SK-N-SH (cell line): ENCODE data around the gene RALA. TPM values are rescaled to one million over a fixed set of nuclear protein-coding genes. Genes with fewer than 3 reads are reported as not detected.

Source experiments
- CTCF ChIA-PET: fragments of 300-600, 350-600 bp; formaldehyde crosslinking; extraction: SDS; loops from one replicate; lab custom pipeline; 2021; lab: Yijun Ruan, JAX
- POLR2A ChIA-PET: fragments of 350-600 bp; sonication (Branson Sonifier 250); formaldehyde crosslinking; extraction: SDS; loops from one replicate; lab custom pipeline; 2020; ENCODE audit warnings: antibody characterized with exemption, inconsistent platforms; lab: Yijun Ruan, JAX
- DNase-seq: peaks from one replicate; pipeline ENCODE4 v3.0.0; 2012
- H2AFZ ChIP-seq: fragments of 200-600 bp; sonication (generic); 2 replicates; pipeline ENCODE4 v1.8.1; 2016; ENCODE audit warnings: antibody characterized with exemption, mild to moderate bottlenecking, low read depth
- H3F3A ChIP-seq: fragments of 200-600 bp; sonication (generic); replicated peaks from 2 replicates; pipeline ENCODE3; 2016; ENCODE audit warnings: antibody characterized with exemption, mild to moderate bottlenecking; ENCODE audit not compliant: insufficient read depth
- H3K27ac ChIP-seq, 2 experiments: fragments of 200-500 bp in 1 of 2; fragments of 200-600 bp in 1 of 2; sonication (Bioruptor generic) in 1 of 2; sonication (generic), shearing (Covaris generic) in 1 of 2; 2 replicates each; pipeline versions ENCODE4 v1.5.1 to v1.6.1; 2014 to 2016; ENCODE audit warnings: low read depth in 2 of 2, inconsistent platforms in 1 of 2, low read length in 1 of 2, mild to moderate bottlenecking in 1 of 2, mixed read lengths in 1 of 2
- H3K27me3 ChIP-seq: fragments of 200-600 bp; sonication (generic), shearing (Covaris generic); 2 replicates; pipeline ENCODE4 v1.6.1; 2016; ENCODE audit warnings: mixed run types; ENCODE audit not compliant: insufficient read depth
- H3K36me3 ChIP-seq, 2 experiments: fragments of 200-500 bp in 1 of 2; fragments of 200-600 bp in 1 of 2; sonication (Bioruptor generic) in 1 of 2; sonication (generic) in 1 of 2; replicated peaks in 1 of 2; 2 replicates each; pipeline versions ENCODE3 to v1.5.1; 2014 to 2016; ENCODE audit warnings: low read length in 1 of 2, mild to moderate bottlenecking in 1 of 2; ENCODE audit not compliant: insufficient read depth in 2 of 2, control insufficient read depth in 1 of 2
- H3K4me1 ChIP-seq, 2 experiments: fragments of 200-500 bp in 1 of 2; fragments of 200-600 bp in 1 of 2; sonication (Bioruptor generic) in 1 of 2; sonication (generic), shearing (Covaris generic) in 1 of 2; 2 replicates each; pipeline versions ENCODE4 v1.5.1 to v1.6.1; 2014 to 2016; ENCODE audit warnings: low read depth in 1 of 2, low read length in 1 of 2, mixed run types in 1 of 2; ENCODE audit not compliant: insufficient read depth in 2 of 2, control insufficient read depth in 1 of 2
- H3K4me2 ChIP-seq: fragments of 200-600 bp; sonication (generic), shearing (Covaris generic); 2 replicates; pipeline ENCODE4 v1.6.1; 2017; ENCODE audit warnings: mixed run types
- H3K4me3 ChIP-seq, 2 experiments: fragments of 200-500 bp in 1 of 2; fragments of 200-600 bp in 1 of 2; sonication (Bioruptor generic) in 1 of 2; sonication (generic), shearing (Covaris generic) in 1 of 2; 2 replicates each; pipeline versions ENCODE4 v1.5.1 to v1.8.1; 2014 to 2016; ENCODE audit warnings: low read depth in 2 of 2, inconsistent platforms in 1 of 2, low read length in 1 of 2, mild to moderate bottlenecking in 1 of 2, mixed read lengths in 1 of 2, moderate library complexity in 1 of 2
- H3K79me2 ChIP-seq: fragments of 200-600 bp; sonication (generic); 2 replicates; pipeline ENCODE4 v1.8.1; 2017; ENCODE audit warnings: mild to moderate bottlenecking; ENCODE audit not compliant: insufficient read depth
- H3K9ac ChIP-seq: fragments of 200-600 bp; sonication (generic); 2 replicates; pipeline ENCODE4 v1.6.1; 2017; ENCODE audit warnings: mixed run types
- H3K9me2 ChIP-seq: fragments of 200-600 bp; sonication (generic); 2 replicates; pipeline ENCODE4 v1.6.1; 2017; ENCODE audit warnings: mixed run types
- H3K9me3 ChIP-seq: fragments of 200-600 bp; sonication (generic); 2 replicates; pipeline ENCODE4 v1.6.1; 2017; ENCODE audit warnings: mixed run types, mild to moderate bottlenecking, moderate library complexity
- H4K20me1 ChIP-seq: fragments of 200-600 bp; sonication (generic); 2 replicates; pipeline ENCODE4 v1.6.1; 2017; ENCODE audit warnings: mild to moderate bottlenecking, mixed run types; ENCODE audit not compliant: insufficient read depth
- EZH2phosphoT487 ChIP-seq: fragments of 200-600 bp; sonication (generic); IDR thresholded peaks from 2 replicates; pipeline ENCODE4 v1.6.1; 2017; ENCODE audit warnings: low read depth, mixed run types, mild to moderate bottlenecking, antibody characterized with exemption, moderate library complexity, borderline replicate concordance
- FOXJ3 ChIP-seq: sonication (generic); formaldehyde crosslinking; IDR thresholded peaks from 2 replicates; pipeline ENCODE4 v1.5.1; 2020; ENCODE audit warnings: mild to moderate bottlenecking, missing genetic modification reagents
- FOXM1 ChIP-seq: IDR thresholded peaks from 2 replicates; pipeline ENCODE4 v1.4.0; 2012; ENCODE audit warnings: low read depth, mild to moderate bottlenecking
- GABPA ChIP-seq: IDR thresholded peaks from 2 replicates; pipeline ENCODE4 v1.4.0; 2012; ENCODE audit warnings: low read depth, mild to moderate bottlenecking
- MEF2A ChIP-seq: IDR thresholded peaks from 2 replicates; pipeline ENCODE4 v1.4.0; 2012; ENCODE audit warnings: low read depth, borderline replicate concordance
- NRF1 ChIP-seq: IDR thresholded peaks from 2 replicates; pipeline ENCODE4 v1.6.1; 2012; ENCODE audit warnings: low read depth, mild to moderate bottlenecking, low read length
- RAD21 ChIP-seq: IDR thresholded peaks from 2 replicates; pipeline ENCODE4 v1.6.1; 2012; ENCODE audit warnings: mild to moderate bottlenecking, low read length
- RCOR1 ChIP-seq: fragments of 150-350 bp; IDR thresholded peaks from 2 replicates; pipeline ENCODE4 v1.6.1; 2017; ENCODE audit warnings: antibody characterized with exemption, low read length
- SMC3 ChIP-seq: IDR thresholded peaks from 2 replicates; pipeline ENCODE4 v1.6.1; 2012; ENCODE audit warnings: low read depth, low read length, improper control_type of control experiment
- TAF1 ChIP-seq: IDR thresholded peaks from 2 replicates; pipeline ENCODE4 v1.6.1; 2012; ENCODE audit warnings: low read depth, mild to moderate bottlenecking, low read length, moderate library complexity, borderline replicate concordance
- TCF12 ChIP-seq: IDR thresholded peaks from 2 replicates; pipeline ENCODE4 v1.4.0; 2012
- YY1 ChIP-seq: IDR thresholded peaks from 2 replicates; pipeline ENCODE4 v1.4.0; 2012; ENCODE audit warnings: low read depth, mild to moderate bottlenecking
- WGBS: methylation state at CpG from one replicate; pipeline ENCODE4 v1.1.6; 2017; ENCODE audit warnings: low lambda C conversion rate; 5-methylcytosine and 5-hydroxymethylcytosine counted together
- polyA plus RNA-seq, 3 experiments: library from polyadenylated mRNA; depleted of rRNA; stranded (reverse); fragments of >200 nt; gene quantifications; 2 replicates each; pipeline ENCODE4 v1.2.3, GENCODE V29; 2012
- TF ChIP-seq, protein P1 (sequence below): fragments of 150-350 bp; IDR thresholded peaks from 2 replicates; pipeline ENCODE4 v1.6.1; 2017; ENCODE audit warnings: antibody characterized with exemption, low read length, low read depth, borderline replicate concordance
- TF ChIP-seq, protein P2 (sequence below): IDR thresholded peaks from 2 replicates; pipeline ENCODE4 v1.4.0; 2012; ENCODE audit warnings: low read depth
- TF ChIP-seq, protein P3 (sequence below): IDR thresholded peaks from 2 replicates; pipeline ENCODE4; 2012
- TF ChIP-seq, protein P4 (sequence below): fragments of 150-350 bp; IDR thresholded peaks from 2 replicates; pipeline ENCODE4 v1.6.1; 2016; ENCODE audit warnings: mild to moderate bottlenecking, low read depth, low read length
- TF ChIP-seq, protein P5 (sequence below): IDR thresholded peaks from 2 replicates; pipeline ENCODE4 v1.4.0; 2012; ENCODE audit warnings: low read depth, borderline replicate concordance

RALA gene
- polyA plus RNA-seq, 1 of the 3 experiments (the other 2 are of a cell fraction), result 29.0 TPM

DNA sequence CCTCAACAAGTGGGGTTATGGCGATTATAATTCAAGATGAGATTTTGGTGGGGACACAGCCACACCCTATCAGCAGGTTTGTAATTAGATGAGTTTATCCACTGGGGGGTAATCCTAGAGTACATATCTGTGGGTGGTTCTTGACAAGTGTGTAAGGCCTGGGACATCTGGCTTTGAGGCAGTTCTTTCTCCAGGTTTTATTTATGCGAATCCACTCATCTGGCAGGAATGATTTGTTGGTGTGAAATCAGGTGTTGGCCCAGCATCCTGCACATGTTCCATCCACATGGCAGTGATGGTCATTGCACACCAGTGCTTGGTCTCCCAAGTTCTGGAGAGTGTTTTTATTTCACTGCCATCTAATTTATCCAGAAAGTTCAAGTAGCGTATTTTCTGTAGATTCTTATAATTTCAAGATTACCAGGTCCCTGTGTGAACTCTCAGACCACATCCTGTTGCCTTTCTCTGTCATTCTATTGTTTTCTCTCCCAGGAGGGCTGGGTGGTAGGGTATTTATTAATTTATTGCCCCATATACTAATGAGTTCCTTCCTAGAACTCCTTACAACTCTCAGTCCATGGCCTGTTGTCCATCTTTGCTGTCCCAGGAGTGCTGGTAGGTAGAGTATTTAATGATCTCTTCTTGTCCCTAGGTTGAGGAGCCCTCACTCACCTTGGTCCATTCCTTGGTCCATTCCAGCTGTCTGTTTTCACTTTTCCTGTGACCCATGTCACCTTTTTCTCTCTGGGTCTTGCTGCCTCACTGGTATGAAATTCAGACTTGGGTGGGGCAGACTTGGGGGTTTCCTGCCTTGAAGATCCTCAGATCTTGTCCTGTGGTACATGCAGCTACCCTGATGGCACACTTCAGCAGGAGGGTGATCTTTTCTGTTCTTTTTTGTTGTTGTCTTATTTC lies 10.4 kb downstream of the RALA start:
- Histone ChIP-seq H3K4me1 (no peaks in the 10 kb centered on the region; a peak in 1 of 4 replicates), H2AFZ (no peak overlapping the region), H3K9me2 (no peaks in the 10 kb centered on the region), H3K9me3 (no peaks in the 10 kb centered on the region), H3K4me2 (no peak overlapping the region), H3K9ac (no peak overlapping the region), H4K20me1 (peaks cover 69% of the 10 kb centered on the region), H3K4me3 (no peak overlapping the region), H3K27me3 (no peaks in the 10 kb centered on the region), H3K79me2 (peaks cover 100% of the 10 kb centered on the region), H3F3A (peaks cover 9% of the 10 kb centered on the region), H3K27ac (no peak overlapping the region), H3K36me3 (peaks cover 12 to 73% of the 10 kb centered on the region in 2 experiments)
- WGBS, result 95% methylated on average over 3 of the region's 3 CpGs
- DNase-seq, result no peak
- POLR2A ChIA-PET, result interaction anchor here (0.9 kb wide), 1 partner anchor 11 kb away, joined by 5 read pairs; the partner anchor contains the start of gene RALA
- CTCF ChIA-PET, result interaction anchor here (0.7 kb wide), 1 partner anchor 1680 kb away, joined by 3 read pairs; no protein-coding TSS in a partner anchor
- TF ChIP-seq RCOR1, result no peak
- TF ChIP-seq, protein P1, sequence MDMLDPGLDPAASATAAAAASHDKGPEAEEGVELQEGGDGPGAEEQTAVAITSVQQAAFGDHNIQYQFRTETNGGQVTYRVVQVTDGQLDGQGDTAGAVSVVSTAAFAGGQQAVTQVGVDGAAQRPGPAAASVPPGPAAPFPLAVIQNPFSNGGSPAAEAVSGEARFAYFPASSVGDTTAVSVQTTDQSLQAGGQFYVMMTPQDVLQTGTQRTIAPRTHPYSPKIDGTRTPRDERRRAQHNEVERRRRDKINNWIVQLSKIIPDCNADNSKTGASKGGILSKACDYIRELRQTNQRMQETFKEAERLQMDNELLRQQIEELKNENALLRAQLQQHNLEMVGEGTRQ, result no peak
- TF ChIP-seq, protein P2, sequence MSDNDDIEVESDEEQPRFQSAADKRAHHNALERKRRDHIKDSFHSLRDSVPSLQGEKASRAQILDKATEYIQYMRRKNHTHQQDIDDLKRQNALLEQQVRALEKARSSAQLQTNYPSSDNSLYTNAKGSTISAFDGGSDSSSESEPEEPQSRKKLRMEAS, result no peak
- TF ChIP-seq YY1, result no peak
- no peak for TF ChIP-seq TCF12
- TF ChIP-seq, protein P3, sequence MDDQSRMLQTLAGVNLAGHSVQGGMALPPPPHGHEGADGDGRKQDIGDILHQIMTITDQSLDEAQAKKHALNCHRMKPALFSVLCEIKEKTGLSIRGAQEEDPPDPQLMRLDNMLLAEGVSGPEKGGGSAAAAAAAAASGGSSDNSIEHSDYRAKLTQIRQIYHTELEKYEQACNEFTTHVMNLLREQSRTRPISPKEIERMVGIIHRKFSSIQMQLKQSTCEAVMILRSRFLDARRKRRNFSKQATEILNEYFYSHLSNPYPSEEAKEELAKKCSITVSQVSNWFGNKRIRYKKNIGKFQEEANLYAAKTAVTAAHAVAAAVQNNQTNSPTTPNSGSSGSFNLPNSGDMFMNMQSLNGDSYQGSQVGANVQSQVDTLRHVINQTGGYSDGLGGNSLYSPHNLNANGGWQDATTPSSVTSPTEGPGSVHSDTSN, result no peak
- TF ChIP-seq RAD21, result no peak
- no peak for TF ChIP-seq FOXJ3 (CRISPR knock-in tag)
- no peak for TF ChIP-seq TAF1
- TF ChIP-seq, protein P4, sequence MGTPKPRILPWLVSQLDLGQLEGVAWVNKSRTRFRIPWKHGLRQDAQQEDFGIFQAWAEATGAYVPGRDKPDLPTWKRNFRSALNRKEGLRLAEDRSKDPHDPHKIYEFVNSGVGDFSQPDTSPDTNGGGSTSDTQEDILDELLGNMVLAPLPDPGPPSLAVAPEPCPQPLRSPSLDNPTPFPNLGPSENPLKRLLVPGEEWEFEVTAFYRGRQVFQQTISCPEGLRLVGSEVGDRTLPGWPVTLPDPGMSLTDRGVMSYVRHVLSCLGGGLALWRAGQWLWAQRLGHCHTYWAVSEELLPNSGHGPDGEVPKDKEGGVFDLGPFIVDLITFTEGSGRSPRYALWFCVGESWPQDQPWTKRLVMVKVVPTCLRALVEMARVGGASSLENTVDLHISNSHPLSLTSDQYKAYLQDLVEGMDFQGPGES, result no peak
- TF ChIP-seq NRF1, result no peak
- TF ChIP-seq GABPA, result no peak
- TF ChIP-seq MEF2A, result no peak
- no peak for TF ChIP-seq FOXM1
- TF ChIP-seq EZH2phosphoT487, result no peak
- TF ChIP-seq SMC3, result no peak
- TF ChIP-seq, protein P5, sequence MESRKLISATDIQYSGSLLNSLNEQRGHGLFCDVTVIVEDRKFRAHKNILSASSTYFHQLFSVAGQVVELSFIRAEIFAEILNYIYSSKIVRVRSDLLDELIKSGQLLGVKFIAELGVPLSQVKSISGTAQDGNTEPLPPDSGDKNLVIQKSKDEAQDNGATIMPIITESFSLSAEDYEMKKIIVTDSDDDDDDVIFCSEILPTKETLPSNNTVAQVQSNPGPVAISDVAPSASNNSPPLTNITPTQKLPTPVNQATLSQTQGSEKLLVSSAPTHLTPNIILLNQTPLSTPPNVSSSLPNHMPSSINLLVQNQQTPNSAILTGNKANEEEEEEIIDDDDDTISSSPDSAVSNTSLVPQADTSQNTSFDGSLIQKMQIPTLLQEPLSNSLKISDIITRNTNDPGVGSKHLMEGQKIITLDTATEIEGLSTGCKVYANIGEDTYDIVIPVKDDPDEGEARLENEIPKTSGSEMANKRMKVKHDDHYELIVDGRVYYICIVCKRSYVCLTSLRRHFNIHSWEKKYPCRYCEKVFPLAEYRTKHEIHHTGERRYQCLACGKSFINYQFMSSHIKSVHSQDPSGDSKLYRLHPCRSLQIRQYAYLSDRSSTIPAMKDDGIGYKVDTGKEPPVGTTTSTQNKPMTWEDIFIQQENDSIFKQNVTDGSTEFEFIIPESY, result no peak
